NCI-H128 (cell line): ENCODE results near the gene TYRO3.

ENCODE experiments used
- DNase-seq: peaks from one replicate; lab custom pipeline; 2025; ENCODE audit not compliant: unreplicated experiment; lab: John Stamatoyannopoulos, UW

TYRO3 gene

DNA sequence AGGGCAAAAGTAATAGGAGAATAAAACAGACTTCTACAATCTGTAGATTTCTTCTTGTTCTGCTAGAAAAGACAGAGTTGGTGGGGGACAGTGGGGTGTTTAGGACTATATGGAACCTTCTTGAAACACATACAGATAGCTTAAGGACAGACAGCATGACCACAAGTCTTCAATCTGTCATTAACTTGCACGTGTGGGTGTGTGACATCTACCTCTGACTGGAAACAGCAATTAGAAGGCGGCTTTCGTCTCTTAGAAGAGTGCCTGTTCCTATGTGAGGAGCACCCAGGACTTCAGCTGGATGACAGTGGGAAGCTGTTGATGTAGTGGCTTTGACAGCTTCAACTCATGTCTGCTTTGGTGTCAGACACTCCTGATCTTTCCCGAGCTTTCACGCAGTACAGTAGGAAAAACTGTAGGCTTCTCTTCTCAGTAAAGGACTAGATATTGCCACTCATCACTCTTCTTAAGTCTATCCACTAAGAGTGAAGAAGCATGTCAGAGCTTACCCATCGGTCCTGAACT is 44.5 kb downstream of the TYRO3 start:
- DNase-seq: no peak

- no peak for DNase-seq
These were observed 45.2 kb downstream of the TYRO3 start for GRCh38 chr15:41603941-41604911.

- no peak for DNase-seq
These were observed 46.6 kb downstream of the TYRO3 start for GRCh38 chr15:41605566-41605965.

- DNase-seq: no peak
These were observed 48.0 kb downstream of the TYRO3 start for GRCh38 chr15:41606997-41607396.

GRCh38 chr15:41609123-41609522 is 50.1 kb downstream of the TYRO3 start:
- no peak for DNase-seq

DNA sequence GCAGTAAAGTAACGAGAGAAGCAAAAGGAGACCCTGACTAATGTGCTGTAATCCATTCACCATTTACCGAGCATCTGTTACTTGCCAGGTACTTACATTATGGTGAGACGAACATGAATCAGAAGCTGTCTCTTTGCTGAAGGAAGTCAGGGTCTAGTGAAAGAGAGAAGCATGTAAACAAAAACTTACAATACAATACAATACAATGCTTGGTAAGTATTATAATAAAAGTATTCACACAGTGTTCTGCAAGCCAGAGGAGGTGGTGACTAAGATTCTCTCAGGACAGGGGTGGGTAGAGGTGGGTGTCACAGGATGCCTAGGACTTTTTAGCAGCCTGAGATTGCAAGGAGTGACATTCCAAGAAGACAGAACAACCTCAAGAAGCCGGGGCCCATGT is 51.0 kb downstream of the TYRO3 start:
- DNase-seq: no peak

- peak; percentile 30 for DNase-seq
These were observed 61.7 kb downstream of the TYRO3 start for GRCh38 chr15:41620536-41621199.

GRCh38 chr15:41621200-41622193 is 62.5 kb downstream of the TYRO3 start:
- peak; percentile 75 for DNase-seq

DNA sequence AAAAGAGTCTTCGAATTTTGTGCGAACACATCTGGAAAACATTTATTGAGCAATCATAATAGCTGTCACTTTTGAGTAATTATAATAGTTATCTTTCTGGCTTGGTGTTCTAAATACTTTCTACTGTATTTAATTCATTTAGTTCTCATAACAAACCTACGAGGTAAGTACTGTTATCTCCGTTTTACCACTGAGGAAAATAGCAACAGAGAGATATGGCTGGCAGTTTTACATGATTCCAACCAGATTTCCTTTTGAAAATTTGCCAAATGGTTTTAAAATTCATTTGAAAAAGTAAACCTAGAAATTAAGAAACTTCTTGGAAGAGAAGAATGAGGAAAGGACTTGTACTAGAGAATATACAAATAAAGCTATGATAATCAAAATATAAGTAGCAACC is 63.9 kb downstream of the TYRO3 start:
- DNase-seq: no peak

- no peak for DNase-seq
These were observed 68.2 kb downstream of the TYRO3 start for GRCh38 chr15:41627203-41627602.

DNA sequence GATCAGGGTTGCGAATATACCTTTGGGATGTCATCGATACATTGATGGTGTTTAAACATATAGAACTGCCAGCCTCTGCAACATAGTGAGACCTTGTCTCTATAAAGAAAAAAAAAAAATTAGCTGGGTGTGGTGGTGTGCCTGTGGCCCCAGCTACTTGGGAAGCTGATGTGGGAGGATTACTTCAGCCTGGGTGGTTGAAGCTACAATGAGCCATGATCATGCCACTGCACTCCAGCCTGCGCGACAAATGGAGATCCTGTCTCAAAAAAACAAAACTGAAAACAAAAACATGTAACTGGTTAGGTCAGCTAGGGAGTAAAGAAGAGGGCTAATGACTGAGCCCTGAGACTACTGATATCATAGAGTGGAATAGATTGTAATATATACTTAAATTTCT is 70.5 kb downstream of the TYRO3 start:
- DNase-seq: no peak

GRCh38 chr15:41629883-41630282 is 70.9 kb downstream of the TYRO3 start:
- DNase-seq: no peak

DNA sequence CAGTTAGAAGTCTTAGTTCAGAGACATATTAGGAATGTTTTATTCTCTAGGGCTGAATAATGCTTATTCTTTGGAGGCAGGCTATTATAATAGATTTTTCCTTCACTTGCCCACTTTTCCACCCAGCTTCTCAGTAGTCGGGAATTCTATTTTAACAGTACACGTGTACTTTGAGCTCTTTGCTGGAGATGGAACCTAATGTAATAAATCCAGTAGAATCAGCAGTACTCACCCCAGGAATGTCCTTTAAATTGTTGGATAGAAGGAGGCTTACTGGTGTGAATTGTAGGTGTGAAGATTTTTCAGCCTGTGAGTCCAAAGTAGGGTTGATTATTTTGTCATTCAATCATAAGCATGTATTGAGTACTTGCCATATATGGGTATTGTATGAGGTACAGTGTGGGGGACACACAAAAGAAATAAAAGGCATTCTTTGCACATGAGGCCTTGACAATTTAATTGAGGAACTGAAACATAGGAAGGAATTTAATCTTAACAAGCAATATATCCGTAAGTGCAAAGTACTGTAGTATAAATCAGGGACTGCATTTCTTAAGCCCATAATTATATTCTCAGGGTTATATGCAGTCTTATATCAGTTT is 71.7 kb downstream of the TYRO3 start:
- no peak for DNase-seq

GRCh38 chr15:41631880-41632470 is 73.0 kb downstream of the TYRO3 start:
- no peak for DNase-seq
